HG03039 (cell line): ENCODE results near the gene NR5A1.

ENCODE experiments used
- ATAC-seq: cut with Tn5 transposase; IDR thresholded peaks from one replicate; pipeline ENCODE4 v1.9.1; 2021; ENCODE audit warnings: mild to moderate bottlenecking, moderate library complexity; ENCODE audit not compliant: unreplicated experiment

Gene NR5A1

GRCh38 chr9:124506931-124507879 is at the start of gene NR5A1:
Gene NR5A1, minus strand, starts transcription at chr9:124507399. Its CDS starts 4,004 bp downstream, at chr9:124503395.
- ATAC-seq, result no peak

- ATAC-seq, result no peak
Observed at GRCh38 chr9:124555043-124555442, 47.8 kb upstream of the NR5A1 start.

- no peak for ATAC-seq
Observed at GRCh38 chr9:124553738-124554137, 46.5 kb upstream of the NR5A1 start.

DNA sequence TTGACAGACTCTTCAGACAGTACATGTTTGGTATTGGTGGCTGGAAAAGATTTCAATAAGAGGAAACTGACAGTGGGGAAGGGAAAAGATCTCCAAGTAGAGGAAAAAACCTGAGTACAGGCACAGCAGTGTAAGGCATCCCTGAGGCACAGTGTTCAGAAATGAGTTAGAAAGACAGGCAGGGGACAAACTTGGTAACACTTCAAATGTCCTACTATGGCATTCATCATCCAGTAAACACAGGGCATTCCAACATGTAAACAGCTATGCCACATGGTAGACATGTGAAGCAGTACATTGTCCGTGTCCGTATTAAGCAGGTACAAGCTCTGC is 45.0 kb upstream of the NR5A1 start:
- no peak for ATAC-seq

GRCh38 chr9:124551472-124552272 is 44.5 kb upstream of the NR5A1 start:
- ATAC-seq, result no peak

DNA sequence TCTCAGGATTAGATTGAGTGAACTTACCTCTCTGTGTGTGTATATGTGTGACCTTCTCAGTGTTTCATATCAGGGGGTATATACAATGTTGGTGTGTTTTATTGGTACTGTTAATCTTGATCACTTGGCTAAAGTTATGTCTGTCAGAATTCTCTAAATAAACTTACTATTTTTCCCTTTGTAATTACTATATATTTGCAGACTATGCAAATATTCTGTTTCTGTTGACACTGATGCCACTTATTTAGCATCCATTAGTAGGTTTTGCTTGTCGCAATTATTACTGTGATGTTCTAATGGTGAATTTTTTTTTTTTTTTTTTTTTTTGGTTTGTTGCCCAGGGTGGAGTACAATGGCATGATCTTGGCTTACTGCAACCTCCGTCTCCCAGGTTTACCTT is 42.9 kb upstream of the NR5A1 start:
- ATAC-seq, result no peak

DNA sequence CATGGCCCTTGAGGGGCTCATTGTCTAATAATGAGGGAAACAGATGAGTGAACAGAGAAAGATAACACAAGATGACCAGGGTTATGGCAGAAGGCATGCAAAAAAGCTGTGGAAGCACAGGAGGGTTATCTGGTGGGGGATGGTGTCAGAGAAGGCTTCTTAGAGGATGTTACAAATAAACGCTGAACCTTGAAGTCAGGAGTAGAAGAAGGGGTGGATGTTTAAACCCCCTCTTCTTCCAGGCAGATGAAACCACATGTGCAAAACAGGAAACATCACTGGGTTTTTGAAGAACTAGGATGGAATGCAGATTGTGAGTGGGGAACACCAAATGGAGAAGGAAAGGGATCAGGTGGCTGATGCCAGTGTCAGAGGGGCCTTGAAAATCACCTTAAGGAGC is 41.8 kb upstream of the NR5A1 start:
- ATAC-seq, result no peak

DNA sequence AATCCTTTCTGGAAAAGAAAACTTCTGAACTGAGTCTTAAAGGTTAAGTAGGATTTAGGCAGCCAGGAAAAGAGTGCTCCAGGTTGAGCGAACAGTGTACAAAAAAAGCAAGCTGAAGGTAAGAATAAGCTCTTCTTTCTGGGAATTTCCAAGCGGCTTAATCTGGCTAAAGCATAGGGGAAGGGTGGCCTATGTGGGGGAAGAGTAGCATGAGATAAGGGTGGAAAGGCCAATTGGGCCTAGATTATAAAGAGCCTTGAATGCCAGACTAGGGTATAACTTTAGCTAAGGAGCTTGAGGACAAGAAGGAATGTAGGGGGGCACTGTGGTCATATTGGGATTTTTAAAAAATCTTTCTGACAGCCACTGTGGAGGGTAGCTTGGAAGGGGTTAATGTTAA is 37.3 kb upstream of the NR5A1 start:
- ATAC-seq, result no peak

DNA sequence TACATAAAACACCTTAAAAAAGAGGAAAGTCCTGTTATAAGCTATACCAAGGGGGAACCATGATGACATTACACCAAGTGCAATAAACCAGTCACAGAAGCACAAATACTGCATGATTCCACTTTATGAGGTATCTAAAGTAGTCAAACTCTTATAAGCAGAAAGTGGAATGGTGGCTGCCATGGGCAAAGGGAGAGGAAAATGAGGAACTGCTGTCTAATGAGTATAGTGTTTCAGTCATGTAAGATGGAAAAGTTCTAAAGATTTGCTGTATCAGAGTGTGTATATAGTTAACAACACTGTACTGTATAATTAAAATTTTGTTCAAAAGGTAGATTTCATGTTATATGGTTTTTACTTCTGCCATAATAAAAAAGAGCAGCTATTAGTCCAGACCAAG is 34.6 kb upstream of the NR5A1 start:
- no peak for ATAC-seq

GRCh38 chr9:124537926-124538325 is 30.7 kb upstream of the NR5A1 start:
- no peak for ATAC-seq

- ATAC-seq, result no peak
Observed at GRCh38 chr9:124535846-124536245, 28.6 kb upstream of the NR5A1 start.

GRCh38 chr9:124532897-124533296 is 25.7 kb upstream of the NR5A1 start:
- ATAC-seq, result no peak

GRCh38 chr9:124531115-124531514 is 23.9 kb upstream of the NR5A1 start:
- ATAC-seq, result no peak

DNA sequence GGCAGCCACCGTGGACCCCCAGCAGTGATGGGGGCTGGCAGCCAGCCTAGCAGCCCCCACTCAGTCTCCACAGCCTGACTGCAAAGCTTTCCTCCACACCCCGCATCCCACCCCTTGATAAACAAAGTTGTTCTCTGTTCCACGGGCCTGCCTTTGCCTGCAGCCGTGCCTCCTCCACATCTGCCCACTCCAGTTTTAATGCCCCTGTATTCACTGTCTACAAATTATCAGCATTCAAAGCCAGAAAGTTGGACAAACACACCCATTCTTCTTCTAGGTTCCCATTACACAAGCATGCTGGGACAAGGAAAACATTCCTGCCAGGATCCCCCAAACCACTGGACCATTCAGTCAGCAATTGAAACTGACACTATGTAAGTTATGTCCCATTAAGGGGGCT is 23.0 kb upstream of the NR5A1 start:
- no peak for ATAC-seq

DNA sequence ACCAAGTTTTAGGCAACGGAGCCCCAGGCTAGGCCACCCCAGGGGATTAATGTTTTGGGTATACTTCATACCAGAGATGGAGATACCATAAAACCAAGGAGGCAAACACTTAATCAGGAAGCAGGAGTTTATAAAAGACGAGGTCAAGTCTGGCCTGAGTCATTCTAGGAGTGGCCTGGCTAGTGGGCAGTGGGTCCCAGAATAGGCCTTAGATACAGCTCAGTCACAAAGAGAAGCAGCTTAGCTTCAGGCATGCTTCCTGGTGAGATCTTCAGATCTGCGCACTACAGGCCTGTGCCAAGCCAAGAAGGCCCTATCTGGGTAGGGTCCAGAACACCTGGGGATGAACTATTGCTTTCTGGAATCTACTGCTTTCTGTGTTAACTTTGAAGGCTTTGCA is 20.6 kb upstream of the NR5A1 start:
- ATAC-seq, result no peak

DNA sequence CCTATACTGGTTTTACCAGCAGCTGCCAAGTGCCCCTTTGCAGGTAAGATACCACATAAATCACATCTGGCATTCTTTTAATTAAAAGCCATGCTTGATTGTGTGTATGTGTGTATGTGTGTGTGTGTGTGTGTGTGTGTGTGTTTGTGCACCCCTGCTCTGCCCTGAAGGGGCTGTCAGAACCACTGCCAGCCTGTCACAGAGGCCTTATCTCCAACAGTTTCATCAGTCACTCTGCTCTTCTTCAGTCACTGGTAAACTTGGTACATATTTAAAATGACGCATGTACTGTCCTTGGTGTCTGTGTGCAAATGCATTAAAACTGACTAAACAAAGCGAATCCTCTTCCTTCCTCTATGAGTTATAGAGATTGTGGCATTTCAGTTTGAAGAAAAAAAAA is 19.0 kb upstream of the NR5A1 start:
- no peak for ATAC-seq

GRCh38 chr9:124522121-124523098 is 15.2 kb upstream of the NR5A1 start:
- ATAC-seq, result no peak

- ATAC-seq, result no peak
Observed at GRCh38 chr9:124521142-124521541, 13.9 kb upstream of the NR5A1 start.

DNA sequence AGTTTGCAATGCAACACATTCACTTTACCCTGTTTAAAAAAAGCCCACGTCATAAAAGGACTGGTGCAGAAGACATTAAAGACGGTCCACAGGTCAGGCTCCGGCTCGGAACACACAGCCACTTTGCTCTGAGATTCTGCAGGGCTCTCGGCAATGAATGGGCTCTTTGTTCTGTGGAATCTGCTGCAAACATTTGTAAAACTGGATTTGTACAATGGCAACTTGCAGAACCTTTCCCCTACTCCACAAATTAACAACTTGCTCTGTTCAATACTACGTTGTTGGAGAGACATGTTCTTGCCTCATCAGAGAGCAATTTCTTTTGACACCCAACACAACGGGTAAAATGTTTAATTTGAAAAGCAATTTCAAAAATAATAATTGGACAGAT is 13.0 kb upstream of the NR5A1 start:
- no peak for ATAC-seq

DNA sequence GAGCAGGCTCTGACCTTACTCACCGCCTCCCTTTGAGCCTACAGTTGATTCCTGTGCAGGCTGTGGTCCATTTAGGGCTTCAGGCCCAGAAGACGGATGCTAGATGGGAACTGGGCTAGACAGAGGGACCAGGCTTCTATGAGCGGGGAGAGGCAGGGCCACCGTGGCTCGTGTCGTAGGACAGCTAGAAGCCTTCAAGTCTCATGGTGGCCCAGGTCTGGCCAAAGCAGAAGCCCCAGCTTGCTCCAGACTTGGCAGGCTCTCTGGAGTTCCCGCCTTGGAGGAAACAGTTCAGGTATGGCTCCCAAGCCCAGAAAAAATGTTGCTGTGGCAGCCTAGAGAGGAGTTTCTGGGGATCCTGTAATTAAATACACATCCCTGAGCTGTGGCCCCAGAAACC is 10.9 kb upstream of the NR5A1 start:
- ATAC-seq, result no peak

GRCh38 chr9:124517600-124517999 is 10.4 kb upstream of the NR5A1 start:
- ATAC-seq, result no peak
